ENCODE data around the gene IFT43.

- TF ChIP-seq TAF1 (IDR thresholded peaks at IDR 0.05; ENCODE audit: low read depth, low read length) (no peak), POLR2A (IDR thresholded peaks at IDR 0.05; ENCODE audit: low read depth, low read length) (no peak)
Observed at GRCh38 chr14:76109087-76109880, 123.7 kb downstream of the IFT43 start.
